Fibroblast of lung (primary cell): ENCODE measurements around the gene FARP1. TPM values are rescaled to one million over a fixed set of nuclear protein-coding genes. Genes with fewer than 3 reads are reported as not detected.
A peak's percentile ranks its signal among the peaks of the same experiment; 100 is the strongest.

ENCODE experiments used
- DNase-seq, 2 donors: peaks; one replicate each; pipeline versions ENCODE4 v3.0.0 to v3.0.0-alpha.2; 2010; ENCODE audit warnings: low read depth in 2 of 2
- H2AFZ ChIP-seq: 2 replicates; pipeline ENCODE4 v1.5.1; 2012; ENCODE audit warnings: low read length, control low read depth, inconsistent platforms
- H3K27ac ChIP-seq: 2 replicates; pipeline ENCODE4 v1.5.1; 2011; ENCODE audit warnings: low read length, control low read depth; ENCODE audit not compliant: insufficient read depth
- H3K27me3 ChIP-seq: 2 replicates; pipeline ENCODE4 v1.5.1; 2011; ENCODE audit warnings: mild to moderate bottlenecking, low read length; ENCODE audit not compliant: control insufficient read depth, insufficient read depth
- H3K36me3 ChIP-seq: 2 replicates; pipeline ENCODE4 v1.5.1; 2011; ENCODE audit warnings: low read length; ENCODE audit not compliant: control insufficient read depth, insufficient read depth
- H3K4me1 ChIP-seq: 2 replicates; pipeline ENCODE4 v1.5.1; 2011; ENCODE audit warnings: low read length; ENCODE audit not compliant: control insufficient read depth, insufficient read depth; ENCODE audit errors: extremely low read depth
- H3K4me2 ChIP-seq: 2 replicates; pipeline ENCODE4 v1.5.1; 2011; ENCODE audit warnings: low read length, control low read depth; ENCODE audit not compliant: insufficient read depth; ENCODE audit errors: extremely low read depth
- H3K4me3 ChIP-seq, 4 experiments: fragments of 200-600 bp in 1 of 4; sonication (generic) in 1 of 4; replicated peaks in 1 of 4; 2 replicates each; pipeline ENCODE4 v1.5.1; 2011 to 2016; ENCODE audit warnings: low read length in 4 of 4, low read depth in 3 of 4, mild to moderate bottlenecking in 3 of 4, control low read depth in 2 of 4, inconsistent platforms in 1 of 4, mixed read lengths in 1 of 4; ENCODE audit not compliant: insufficient read depth in 1 of 4; ENCODE audit errors: control extremely low read depth in 1 of 4
- H3K79me2 ChIP-seq: 2 replicates; pipeline ENCODE4 v1.5.1; 2012; ENCODE audit warnings: mild to moderate bottlenecking, low read length, inconsistent platforms; ENCODE audit not compliant: control insufficient read depth, insufficient read depth
- H3K9ac ChIP-seq: 2 replicates; pipeline ENCODE4 v1.5.1; 2011; ENCODE audit warnings: mild to moderate bottlenecking, low read length, control low read depth; ENCODE audit not compliant: insufficient read depth
- H3K9me3 ChIP-seq: 2 replicates; pipeline ENCODE4 v1.5.1; 2012; ENCODE audit warnings: low read depth, low read length; ENCODE audit not compliant: control insufficient read depth, insufficient read depth
- H4K20me1 ChIP-seq: 2 replicates; pipeline ENCODE4 v1.5.1; 2011; ENCODE audit warnings: low read length; ENCODE audit not compliant: control insufficient read depth, insufficient read depth; ENCODE audit errors: extremely low read depth
- EZH2 ChIP-seq: IDR thresholded peaks from 2 replicates; pipeline ENCODE4 v1.5.1; 2012; ENCODE audit warnings: low read length, control low read depth, mild to moderate bottlenecking; ENCODE audit errors: missing control alignments
- polyA plus RNA-seq, 2 donors: library from polyadenylated mRNA; depleted of rRNA in 1 of 2; stranded (reverse) in 1 of 2; unstranded in 1 of 2; fragments of >200 nt; gene quantifications; 2 replicates each; pipeline ENCODE4 v1.2.1, GENCODE V29; 2011 to 2012; ENCODE audit warnings: missing spikeins in 1 of 2
- total RNA-seq: library from RNA; depleted of rRNA; stranded (reverse); fragments of >200 nt; gene quantifications from 2 replicates; pipeline ENCODE4 v1.2.1, GENCODE V29; 2014
- TF ChIP-seq, protein P1 (sequence below), 2 donors: IDR thresholded peaks in 1 of 2; conservative IDR thresholded peaks in 1 of 2; 1 replicate in 1 of 2; 2 replicates in 1 of 2; pipeline ENCODE4 v1.5.1; 2011 to 2012; ENCODE audit warnings: low read length in 2 of 2, control low read depth in 1 of 2, inconsistent platforms in 1 of 2, low read depth in 1 of 2, mild to moderate bottlenecking in 1 of 2

The FARP1 gene
- total and polyA plus RNA-seq, 2 donors (not counting 1 experiment from before 2014, with no cell fraction given): 50.9 to 199 TPM

DNA sequence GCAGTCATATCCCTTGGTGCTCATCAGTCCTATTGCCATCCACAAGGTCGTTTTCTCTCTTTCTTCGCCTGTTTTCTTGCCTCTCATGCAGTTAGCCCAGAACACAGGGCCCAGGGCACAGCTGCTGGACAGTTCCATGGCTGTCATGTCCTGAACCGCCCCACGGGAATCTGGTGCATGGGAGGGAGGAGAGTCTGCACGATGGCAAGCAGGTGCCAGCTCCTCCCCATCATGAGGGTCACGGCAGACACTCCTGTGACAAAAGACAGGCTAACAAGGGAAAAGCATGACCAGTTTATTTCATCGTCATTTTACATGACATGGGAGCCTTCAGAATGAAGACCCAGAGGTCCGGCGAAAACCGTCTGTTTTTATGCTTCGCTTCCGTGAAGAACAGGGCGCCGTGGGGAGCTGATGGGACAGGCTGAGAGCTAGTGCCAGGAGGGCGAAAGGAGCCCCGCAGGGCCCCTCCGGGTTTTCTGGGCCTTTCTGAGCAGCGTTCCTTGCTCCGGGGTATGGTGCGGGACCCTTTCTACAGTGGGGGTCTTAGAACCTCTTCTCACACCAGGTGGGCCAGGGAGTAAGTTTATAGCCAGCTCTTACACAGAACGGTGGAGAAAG, 298.3 kb downstream of the FARP1 start:
- Histone ChIP-seq H3K9ac (no peak overlapping the region), H3K27me3 (no peaks in the 10 kb centered on the region), H4K20me1 (no peaks in the 10 kb centered on the region), H3K4me1 (peaks cover 7% of the 10 kb centered on the region), H3K4me2 (no peak overlapping the region), H3K27ac (no peak overlapping the region), H2AFZ (no peak overlapping the region), H3K4me3 (no peak overlapping the region), H3K36me3 (peaks cover 27% of the 10 kb centered on the region), H3K9me3 (no peaks in the 10 kb centered on the region), H3K79me2 (no peaks in the 10 kb centered on the region)
- DNase-seq: no peak
- TF ChIP-seq, protein P1, sequence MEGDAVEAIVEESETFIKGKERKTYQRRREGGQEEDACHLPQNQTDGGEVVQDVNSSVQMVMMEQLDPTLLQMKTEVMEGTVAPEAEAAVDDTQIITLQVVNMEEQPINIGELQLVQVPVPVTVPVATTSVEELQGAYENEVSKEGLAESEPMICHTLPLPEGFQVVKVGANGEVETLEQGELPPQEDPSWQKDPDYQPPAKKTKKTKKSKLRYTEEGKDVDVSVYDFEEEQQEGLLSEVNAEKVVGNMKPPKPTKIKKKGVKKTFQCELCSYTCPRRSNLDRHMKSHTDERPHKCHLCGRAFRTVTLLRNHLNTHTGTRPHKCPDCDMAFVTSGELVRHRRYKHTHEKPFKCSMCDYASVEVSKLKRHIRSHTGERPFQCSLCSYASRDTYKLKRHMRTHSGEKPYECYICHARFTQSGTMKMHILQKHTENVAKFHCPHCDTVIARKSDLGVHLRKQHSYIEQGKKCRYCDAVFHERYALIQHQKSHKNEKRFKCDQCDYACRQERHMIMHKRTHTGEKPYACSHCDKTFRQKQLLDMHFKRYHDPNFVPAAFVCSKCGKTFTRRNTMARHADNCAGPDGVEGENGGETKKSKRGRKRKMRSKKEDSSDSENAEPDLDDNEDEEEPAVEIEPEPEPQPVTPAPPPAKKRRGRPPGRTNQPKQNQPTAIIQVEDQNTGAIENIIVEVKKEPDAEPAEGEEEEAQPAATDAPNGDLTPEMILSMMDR (conservative IDR thresholded peaks at IDR 0.05 in 1 of 2, IDR thresholded peaks at IDR 0.05 in 1 of 2; ENCODE audit: low read depth in 1 of 2, low read length in 2 of 2): no peak
- TF ChIP-seq EZH2: no peak

GRCh38 chr13:98442391-98443230, 299.7 kb downstream of the FARP1 start:
- no peaks in the 10 kb centered on the region for H3K9me3 ChIP-seq
- H3K79me2 ChIP-seq: no peaks in the 10 kb centered on the region
- no peak for DNase-seq
- peaks cover 7% of the 10 kb centered on the region for H3K4me1 ChIP-seq
- no peak overlapping the region for H3K4me2 ChIP-seq
- TF ChIP-seq, protein P1 (conservative IDR thresholded peaks at IDR 0.05 in 1 of 2, IDR thresholded peaks at IDR 0.05 in 1 of 2; ENCODE audit: low read depth in 1 of 2, low read length in 2 of 2): no peak
- no peak for TF ChIP-seq EZH2
- no peak overlapping the region for H2AFZ ChIP-seq
- no peak overlapping the region for H3K4me3 ChIP-seq
- H4K20me1 ChIP-seq: no peaks in the 10 kb centered on the region
- no peak overlapping the region for H3K9ac ChIP-seq
- H3K27me3 ChIP-seq: no peaks in the 10 kb centered on the region
- H3K27ac ChIP-seq: peak overlapping the region; percentile 94
- peaks cover 26% of the 10 kb centered on the region for H3K36me3 ChIP-seq

DNA sequence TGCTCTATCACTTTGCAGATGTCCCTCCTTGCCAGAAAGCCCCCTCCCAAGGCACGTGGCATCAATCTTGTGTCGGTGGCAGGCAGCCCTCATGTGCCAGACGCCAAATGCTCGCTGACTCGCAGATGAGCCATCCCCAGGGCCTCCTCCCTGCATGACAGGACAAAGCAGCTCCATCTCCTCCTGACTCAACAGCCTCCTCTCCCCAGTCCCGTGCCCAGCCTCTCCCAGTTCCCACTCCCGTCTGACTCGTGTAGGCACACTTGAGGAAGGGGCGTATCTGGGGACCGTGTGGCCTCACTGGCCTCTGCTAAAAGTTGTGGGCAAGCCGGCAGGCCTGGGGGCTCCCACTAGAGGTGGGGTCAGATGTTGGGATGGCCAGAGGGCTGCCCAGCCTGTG, 300.4 kb downstream of the FARP1 start:
- peaks cover 7% of the 10 kb centered on the region for H3K4me1 ChIP-seq
- no peaks in the 10 kb centered on the region for H4K20me1 ChIP-seq
- no peaks in the 10 kb centered on the region for H3K79me2 ChIP-seq
- peak overlapping the region; percentile 20 for H3K9ac ChIP-seq
- H3K27me3 ChIP-seq: no peaks in the 10 kb centered on the region
- H3K9me3 ChIP-seq: no peaks in the 10 kb centered on the region
- peak; percentile 76 to 78 for DNase-seq
- H3K4me2 ChIP-seq: peak overlapping the region; percentile 19
- H2AFZ ChIP-seq: no peak overlapping the region
- H3K36me3 ChIP-seq: peaks cover 31% of the 10 kb centered on the region
- H3K27ac ChIP-seq: peak overlapping the region; percentile 94
- TF ChIP-seq, protein P1 (conservative IDR thresholded peaks at IDR 0.05 in 1 of 2, IDR thresholded peaks at IDR 0.05 in 1 of 2; ENCODE audit: low read depth in 1 of 2, low read length in 2 of 2): no peak
- no peak for TF ChIP-seq EZH2
- H3K4me3 ChIP-seq: no peak overlapping the region
